Measurements from ENCODE around the gene OTOA.
"Not testable (repeated sequence)": the region's sequence is repeated elsewhere in the genome, so short reads cannot be mapped to it uniquely, and the experiment has no call there.

The OTOA gene

DNA sequence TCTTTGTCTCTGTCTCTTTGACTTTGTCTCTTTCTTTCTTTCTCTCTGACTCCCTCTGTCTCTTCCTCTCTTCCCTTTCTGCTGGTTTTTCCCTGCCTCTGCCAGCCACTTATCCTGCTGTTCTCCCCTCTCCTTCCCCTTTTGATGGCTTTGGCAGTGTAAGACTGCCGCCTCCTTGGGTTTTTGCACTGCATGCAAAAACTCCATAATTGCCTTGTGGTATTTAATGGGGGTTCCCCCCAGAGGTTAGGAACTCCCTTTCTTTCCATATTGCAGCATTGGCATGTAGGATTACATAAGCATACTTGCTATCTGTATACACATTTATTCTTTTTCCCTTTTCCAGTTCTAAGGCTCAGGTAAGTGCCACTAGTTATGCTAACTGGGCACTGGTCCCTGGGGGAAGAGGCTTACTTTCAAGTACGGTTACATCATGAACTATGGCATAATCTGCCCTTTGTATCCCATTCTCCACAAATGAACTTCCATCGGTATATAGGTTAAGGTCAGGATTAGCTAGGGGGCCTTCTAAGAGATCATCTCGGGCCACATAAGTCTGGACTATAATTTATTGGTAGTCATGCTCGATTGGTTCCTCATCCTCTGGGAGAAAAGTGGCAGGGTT is 31.7 kb upstream of the OTOA start:
- not testable (repeated sequence) for H3K4me3 ChIP-seq (ENCODE audit: low read depth, low read length); DNase-seq (ENCODE audit: low read depth)

DNA sequence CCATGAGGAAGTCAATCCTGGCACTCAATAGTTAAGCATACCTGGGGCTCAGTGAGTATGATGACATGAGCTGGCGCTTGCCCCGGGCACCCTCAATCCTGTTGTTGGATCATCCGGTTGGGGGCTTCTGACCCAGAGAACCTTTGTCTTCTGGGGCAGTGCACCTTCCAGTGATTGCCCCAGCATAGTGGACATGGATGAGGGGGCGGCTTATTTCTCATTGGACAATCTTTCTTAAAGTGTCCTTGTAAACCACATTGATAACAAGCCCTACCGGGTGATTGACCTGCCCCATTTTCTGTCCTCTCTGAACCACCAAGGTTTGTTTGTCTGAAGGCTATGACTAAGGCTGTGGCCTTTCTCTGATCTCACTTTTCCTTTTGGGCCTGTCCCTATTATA is 29.6 kb upstream of the OTOA start:
- no peak for TF ChIP-seq POLR2A (IDR thresholded peaks at IDR 0.05; ENCODE audit: extremely low read depth, insufficient read length)
- TF ChIP-seq, protein P1, sequence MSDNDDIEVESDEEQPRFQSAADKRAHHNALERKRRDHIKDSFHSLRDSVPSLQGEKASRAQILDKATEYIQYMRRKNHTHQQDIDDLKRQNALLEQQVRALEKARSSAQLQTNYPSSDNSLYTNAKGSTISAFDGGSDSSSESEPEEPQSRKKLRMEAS (IDR thresholded peaks at IDR 0.05; ENCODE audit: low read depth, low read length) = no peak
- TF ChIP-seq, protein P2, sequence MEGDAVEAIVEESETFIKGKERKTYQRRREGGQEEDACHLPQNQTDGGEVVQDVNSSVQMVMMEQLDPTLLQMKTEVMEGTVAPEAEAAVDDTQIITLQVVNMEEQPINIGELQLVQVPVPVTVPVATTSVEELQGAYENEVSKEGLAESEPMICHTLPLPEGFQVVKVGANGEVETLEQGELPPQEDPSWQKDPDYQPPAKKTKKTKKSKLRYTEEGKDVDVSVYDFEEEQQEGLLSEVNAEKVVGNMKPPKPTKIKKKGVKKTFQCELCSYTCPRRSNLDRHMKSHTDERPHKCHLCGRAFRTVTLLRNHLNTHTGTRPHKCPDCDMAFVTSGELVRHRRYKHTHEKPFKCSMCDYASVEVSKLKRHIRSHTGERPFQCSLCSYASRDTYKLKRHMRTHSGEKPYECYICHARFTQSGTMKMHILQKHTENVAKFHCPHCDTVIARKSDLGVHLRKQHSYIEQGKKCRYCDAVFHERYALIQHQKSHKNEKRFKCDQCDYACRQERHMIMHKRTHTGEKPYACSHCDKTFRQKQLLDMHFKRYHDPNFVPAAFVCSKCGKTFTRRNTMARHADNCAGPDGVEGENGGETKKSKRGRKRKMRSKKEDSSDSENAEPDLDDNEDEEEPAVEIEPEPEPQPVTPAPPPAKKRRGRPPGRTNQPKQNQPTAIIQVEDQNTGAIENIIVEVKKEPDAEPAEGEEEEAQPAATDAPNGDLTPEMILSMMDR (IDR thresholded peaks at IDR 0.05; ENCODE audit: low read depth, low read length) = no peak
- TF ChIP-seq MYC (IDR thresholded peaks at IDR 0.05; ENCODE audit: low read depth, low read length) = no peak
- no peak for DNase-seq (ENCODE audit: low read depth)
- H3K4me3 ChIP-seq (ENCODE audit: low read depth, low read length) = no peak overlapping the region

DNA sequence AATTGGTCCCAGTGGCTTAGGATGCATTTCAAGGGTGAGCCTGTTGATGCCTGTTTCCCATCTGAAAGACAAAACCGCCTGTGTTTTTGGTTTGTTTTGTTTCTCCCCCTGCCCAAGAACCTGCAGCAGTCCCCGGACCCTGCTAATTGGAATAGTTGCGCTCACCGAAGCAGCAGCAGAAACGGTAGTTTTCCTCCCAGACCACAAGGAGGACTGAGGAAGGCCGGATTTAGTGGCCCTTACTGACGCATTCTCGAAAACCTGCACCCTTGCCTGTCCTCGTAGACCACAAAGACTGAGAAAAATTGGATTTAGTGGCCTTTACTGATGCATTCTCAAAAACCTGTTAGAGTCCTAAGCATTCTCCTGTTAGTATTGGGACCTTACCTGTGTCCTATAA is 28.1 kb upstream of the OTOA start:
- DNase-seq (ENCODE audit: low read depth); H3K4me3 ChIP-seq (ENCODE audit: low read depth, low read length): not testable (repeated sequence)

DNA sequence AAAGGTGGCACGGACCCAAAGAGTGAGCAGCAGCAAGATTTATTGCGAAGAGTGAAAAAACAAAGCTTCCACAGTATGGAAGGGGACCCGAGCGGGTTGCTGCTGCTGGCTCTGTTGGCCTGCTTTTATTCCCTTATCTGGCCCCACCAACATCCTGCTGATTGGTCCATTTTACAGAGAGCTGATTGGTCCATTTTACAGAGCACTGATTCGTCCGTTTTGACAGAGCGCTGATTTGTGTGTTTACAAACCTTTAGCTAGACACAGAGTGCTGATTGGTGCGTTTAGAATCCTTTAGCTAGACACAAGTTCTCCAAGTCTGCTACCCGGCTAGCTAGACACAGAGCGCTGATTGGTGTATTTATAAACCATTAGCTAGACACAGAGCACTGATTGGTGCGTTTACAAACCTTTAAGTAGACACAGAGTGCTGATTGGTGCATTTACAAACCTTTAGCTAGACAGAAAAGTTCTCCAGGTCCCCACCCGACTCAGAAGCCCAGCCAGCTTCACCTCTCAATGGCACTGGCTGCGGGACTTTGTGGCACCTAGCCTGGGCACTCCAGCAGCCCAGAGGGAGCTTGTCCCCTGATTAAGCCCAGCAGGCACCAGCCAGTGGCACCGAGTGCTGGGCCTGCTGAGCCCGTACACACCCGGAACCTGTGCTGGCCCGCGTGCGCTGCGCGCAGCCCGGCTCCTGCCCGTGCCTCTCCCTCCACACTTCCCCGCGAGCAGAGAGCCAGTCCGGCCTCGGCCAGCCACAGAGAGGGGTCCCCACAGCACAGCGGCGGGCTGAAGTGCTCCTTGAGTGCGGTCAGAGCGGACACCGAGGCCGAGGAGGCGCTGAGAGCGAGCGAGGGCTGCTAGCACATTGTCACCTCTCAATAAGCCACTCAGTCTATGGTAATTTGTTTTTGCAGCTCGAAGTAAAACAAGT is 26.5 kb upstream of the OTOA start:
- TF ChIP-seq, protein P2 (IDR thresholded peaks at IDR 0.05; ENCODE audit: low read depth, low read length) = no peak
- TF ChIP-seq POLR2A (IDR thresholded peaks at IDR 0.05; ENCODE audit: extremely low read depth, insufficient read length) = no peak
- TF ChIP-seq, protein P1 (IDR thresholded peaks at IDR 0.05; ENCODE audit: low read depth, low read length) = no peak
- TF ChIP-seq MYC (IDR thresholded peaks at IDR 0.05; ENCODE audit: low read depth, low read length) = no peak
- H3K4me3 ChIP-seq (ENCODE audit: low read depth, low read length) = no peak overlapping the region
- no peak for DNase-seq (ENCODE audit: low read depth)

DNA sequence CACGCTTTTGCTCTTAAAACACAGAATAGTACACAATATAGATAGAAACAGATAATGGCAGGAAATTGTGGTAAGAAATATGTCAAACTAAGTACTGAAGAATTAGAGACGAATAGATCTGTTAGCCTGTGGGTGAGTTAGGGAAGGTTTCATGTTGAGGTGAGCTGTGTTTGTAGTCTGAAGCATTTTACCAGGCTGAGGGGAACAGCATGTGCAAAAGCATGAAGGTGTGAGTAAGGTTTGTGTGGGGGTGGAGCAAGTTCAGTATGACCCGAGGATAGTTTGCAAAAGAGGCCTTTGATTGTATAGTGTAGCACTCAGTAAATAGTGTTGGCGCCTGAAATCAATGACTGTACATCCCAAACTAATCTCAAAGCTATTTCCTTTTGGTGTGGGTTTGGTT is 25.2 kb upstream of the OTOA start:
- TF ChIP-seq, protein P1 (IDR thresholded peaks at IDR 0.05; ENCODE audit: low read depth, low read length) = no peak
- TF ChIP-seq POLR2A (IDR thresholded peaks at IDR 0.05; ENCODE audit: extremely low read depth, insufficient read length) = no peak
- no peak for TF ChIP-seq MYC (IDR thresholded peaks at IDR 0.05; ENCODE audit: low read depth, low read length)
- TF ChIP-seq, protein P2 (IDR thresholded peaks at IDR 0.05; ENCODE audit: low read depth, low read length) = no peak
- DNase-seq (ENCODE audit: low read depth) = no peak
- H3K4me3 ChIP-seq (ENCODE audit: low read depth, low read length) = no peak overlapping the region

DNA sequence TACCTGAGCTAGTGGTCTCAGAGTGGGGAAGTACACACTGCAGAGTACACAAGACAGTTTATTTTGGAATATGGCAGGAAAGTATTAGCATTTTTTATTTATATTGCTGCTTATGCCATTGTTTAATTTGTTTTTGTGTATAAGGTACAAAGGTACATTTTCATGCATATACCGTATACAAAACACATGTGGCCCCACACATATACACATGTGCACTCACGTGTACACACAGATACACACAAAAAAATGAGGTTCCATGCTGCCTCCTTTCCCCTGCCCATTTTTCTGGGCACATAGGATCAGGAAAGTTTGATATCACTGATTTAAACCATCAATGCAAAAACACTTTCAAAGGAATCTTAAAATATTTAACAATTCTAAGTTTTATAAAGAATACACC is 24.3 kb upstream of the OTOA start:
- DNase-seq (ENCODE audit: low read depth) = no peak
- H3K4me3 ChIP-seq (ENCODE audit: low read depth, low read length) = no peak overlapping the region
- TF ChIP-seq MYC (IDR thresholded peaks at IDR 0.05; ENCODE audit: low read depth, low read length) (no peak), POLR2A (IDR thresholded peaks at IDR 0.05; ENCODE audit: extremely low read depth, insufficient read length) (no peak)
- TF ChIP-seq, protein P1 (IDR thresholded peaks at IDR 0.05; ENCODE audit: low read depth, low read length) = no peak
- TF ChIP-seq, protein P2 (IDR thresholded peaks at IDR 0.05; ENCODE audit: low read depth, low read length) = no peak
